ENCODE measurements around the gene PDCD11.

Gene PDCD11

GRCh38 chr10:103367379-103367781, 29.0 kb upstream of the PDCD11 start:
- TF ChIP-seq, protein P1, sequence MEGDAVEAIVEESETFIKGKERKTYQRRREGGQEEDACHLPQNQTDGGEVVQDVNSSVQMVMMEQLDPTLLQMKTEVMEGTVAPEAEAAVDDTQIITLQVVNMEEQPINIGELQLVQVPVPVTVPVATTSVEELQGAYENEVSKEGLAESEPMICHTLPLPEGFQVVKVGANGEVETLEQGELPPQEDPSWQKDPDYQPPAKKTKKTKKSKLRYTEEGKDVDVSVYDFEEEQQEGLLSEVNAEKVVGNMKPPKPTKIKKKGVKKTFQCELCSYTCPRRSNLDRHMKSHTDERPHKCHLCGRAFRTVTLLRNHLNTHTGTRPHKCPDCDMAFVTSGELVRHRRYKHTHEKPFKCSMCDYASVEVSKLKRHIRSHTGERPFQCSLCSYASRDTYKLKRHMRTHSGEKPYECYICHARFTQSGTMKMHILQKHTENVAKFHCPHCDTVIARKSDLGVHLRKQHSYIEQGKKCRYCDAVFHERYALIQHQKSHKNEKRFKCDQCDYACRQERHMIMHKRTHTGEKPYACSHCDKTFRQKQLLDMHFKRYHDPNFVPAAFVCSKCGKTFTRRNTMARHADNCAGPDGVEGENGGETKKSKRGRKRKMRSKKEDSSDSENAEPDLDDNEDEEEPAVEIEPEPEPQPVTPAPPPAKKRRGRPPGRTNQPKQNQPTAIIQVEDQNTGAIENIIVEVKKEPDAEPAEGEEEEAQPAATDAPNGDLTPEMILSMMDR (conservative IDR thresholded peaks at IDR 0.05; ENCODE audit: low read depth, low read length), result no peak
- DNase-seq (ENCODE audit: low read depth), result no peak
- peak overlapping the region; percentile 69 for H3K4me3 ChIP-seq (ENCODE audit: low read length)

- TF ChIP-seq, protein P1 (conservative IDR thresholded peaks at IDR 0.05; ENCODE audit: low read depth, low read length), result no peak
- peak; percentile 88 for DNase-seq (ENCODE audit: low read depth)
- H3K4me3 ChIP-seq (ENCODE audit: low read length), result peak within 1 kb of the TSS; percentile 69
Measured at GRCh38 chr10:103367782-103368518, 28.5 kb upstream of the PDCD11 start, which contains the start of gene TAF5. Gene TAF5, plus strand, starts transcription at chr10:103367976. Its CDS starts 14 bp downstream, at chr10:103367990.

DNA sequence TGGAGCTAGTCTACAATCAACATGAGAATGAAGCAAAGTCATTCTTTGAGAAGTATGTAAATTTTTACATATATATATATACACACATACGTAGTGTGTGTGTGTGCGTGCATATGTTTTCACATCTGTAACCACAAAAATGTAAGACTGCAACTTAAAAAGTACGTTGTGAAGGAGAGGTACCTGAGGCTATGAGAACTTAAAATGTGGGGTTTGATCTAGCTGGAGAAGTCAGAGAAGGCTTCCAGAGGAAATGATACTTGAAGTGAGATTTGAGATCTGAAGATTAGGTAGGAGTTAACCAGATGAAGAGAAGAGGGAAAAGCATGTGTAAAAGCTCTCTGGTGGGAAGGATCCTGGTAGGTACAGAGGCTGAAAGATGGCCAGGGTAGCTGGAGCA, 22.9 kb upstream of the PDCD11 start:
- H3K4me3 ChIP-seq (ENCODE audit: low read length), result no peak overlapping the region
- DNase-seq (ENCODE audit: low read depth), result no peak
- TF ChIP-seq, protein P1 (conservative IDR thresholded peaks at IDR 0.05; ENCODE audit: low read depth, low read length), result no peak

DNA sequence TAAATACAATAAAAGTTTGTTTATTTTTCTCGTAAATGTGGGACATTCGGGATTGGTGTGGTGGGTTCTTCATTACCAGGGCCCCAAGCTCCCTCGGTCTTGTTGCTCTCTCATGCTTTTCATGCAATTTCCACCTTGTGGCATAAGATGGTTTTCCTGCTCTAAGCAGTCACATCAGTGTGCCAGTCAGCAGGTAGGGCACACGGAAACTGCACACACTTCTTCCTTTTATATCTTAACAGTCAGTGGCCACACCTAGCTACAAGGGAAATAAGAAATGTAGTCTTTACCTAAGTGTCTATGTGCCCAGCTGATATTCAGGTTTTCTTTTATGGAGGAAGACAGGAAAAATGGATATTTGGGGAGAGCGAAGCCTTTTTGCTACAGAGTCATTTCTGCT, 22.2 kb upstream of the PDCD11 start:
- DNase-seq (ENCODE audit: low read depth), result no peak
- TF ChIP-seq, protein P1 (conservative IDR thresholded peaks at IDR 0.05; ENCODE audit: low read depth, low read length), result no peak
- H3K4me3 ChIP-seq (ENCODE audit: low read length), result no peak overlapping the region

- no peak for DNase-seq (ENCODE audit: low read depth)
- TF ChIP-seq, protein P1 (conservative IDR thresholded peaks at IDR 0.05; ENCODE audit: low read depth, low read length), result no peak
- H3K4me3 ChIP-seq (ENCODE audit: low read length), result no peak overlapping the region
Measured at GRCh38 chr10:103382769-103383168, 13.7 kb upstream of the PDCD11 start.

DNA sequence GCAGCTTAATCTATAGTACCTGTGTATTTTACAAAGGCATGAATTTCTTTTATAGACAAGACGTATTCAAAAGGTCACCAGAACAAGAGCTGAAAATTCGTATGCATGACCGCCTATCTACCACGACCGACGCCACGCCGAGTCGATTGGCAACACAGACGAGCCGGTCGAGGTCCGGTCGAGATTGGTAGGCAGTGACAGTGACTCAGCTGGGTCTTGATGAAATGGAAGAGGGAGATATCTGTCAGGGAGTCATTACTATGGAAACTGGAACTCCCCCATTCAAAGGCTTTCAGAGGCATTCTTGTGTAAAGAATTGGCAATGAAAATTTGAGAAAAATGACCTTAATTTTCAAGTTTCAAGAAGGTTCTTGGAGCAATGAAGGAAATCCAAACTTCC, 2.2 kb upstream of the PDCD11 start:
- H3K4me3 ChIP-seq (ENCODE audit: low read length), result no peak overlapping the region
- DNase-seq (ENCODE audit: low read depth), result no peak
- TF ChIP-seq, protein P1 (conservative IDR thresholded peaks at IDR 0.05; ENCODE audit: low read depth, low read length), result no peak

- peak; percentile 2 for DNase-seq (ENCODE audit: low read depth)
- H3K4me3 ChIP-seq (ENCODE audit: low read length), result peak overlapping the region; percentile 99
- TF ChIP-seq, protein P1 (conservative IDR thresholded peaks at IDR 0.05; ENCODE audit: low read depth, low read length), result no peak
Measured at GRCh38 chr10:103395754-103396066, 716 bp upstream of the PDCD11 start.
